ACHN (cell line): ENCODE results near the gene AP4E1.
"Not testable (repeated sequence)": the region's sequence is repeated elsewhere in the genome, so short reads cannot be mapped to it uniquely, and the experiment has no call there.

Experiments
- DNase-seq: peaks from one replicate; pipeline ENCODE4 v3.0.0-alpha.2; 2015
- in situ Hi-C: cut with HindIII; loops from 2 replicates; pipeline ENCODE4 v1.10.0; 2017; ENCODE audit warnings: low sequenced_read_pairs, low pct_ligation_motif_present, low pct_unique_long_range_greater_than_20kb

The AP4E1 gene

GRCh38 chr15:50886139-50886467 lies 22.4 kb upstream of the AP4E1 start:
- no peak for DNase-seq
- in situ Hi-C loops: no loop called here

GRCh38 chr15:50886611-50887345 lies 21.7 kb upstream of the AP4E1 start:
- in situ Hi-C loops: no loop called here

GRCh38 chr15:50888054-50888453 lies 20.4 kb upstream of the AP4E1 start:
- DNase-seq: no peak
- in situ Hi-C loops: no loop called here

More at GRCh38 chr15:50886611-50887345, 21.7 kb upstream of the AP4E1 start:
- DNase-seq: no peak

GRCh38 chr15:50889589-50889988 lies 18.9 kb upstream of the AP4E1 start:
- in situ Hi-C loops: no loop called here
- DNase-seq: no peak

- in situ Hi-C loops: no loop called here
These were observed 17.7 kb upstream of the AP4E1 start for GRCh38 chr15:50890751-50891150.

GRCh38 chr15:50891159-50891558 lies 17.3 kb upstream of the AP4E1 start:
- in situ Hi-C loops: no loop called here
- no peak for DNase-seq

More at GRCh38 chr15:50890751-50891150, 17.7 kb upstream of the AP4E1 start:
- no peak for DNase-seq

- DNase-seq: no peak
- in situ Hi-C loops: no loop called here
These were observed 14.5 kb upstream of the AP4E1 start for GRCh38 chr15:50893976-50894375.

GRCh38 chr15:50901390-50901789 lies 7.1 kb upstream of the AP4E1 start:
- DNase-seq, in situ Hi-C loops: not testable (repeated sequence)

- in situ Hi-C loops: no loop called here
- no peak for DNase-seq
These were observed 4.3 kb upstream of the AP4E1 start for GRCh38 chr15:50904211-50904610.

- in situ Hi-C loops: no loop called here
- DNase-seq: no peak
These were observed 3.4 kb upstream of the AP4E1 start for GRCh38 chr15:50905055-50905454.

- in situ Hi-C loops: no loop called here
- peak; percentile 38 for DNase-seq
These were observed 1.4 kb upstream of the AP4E1 start for GRCh38 chr15:50906954-50907600.

GRCh38 chr15:50907601-50908208 lies 778 bp upstream of the AP4E1 start:
- in situ Hi-C loops: no loop called here
- peak; percentile 39 for DNase-seq

GRCh38 chr15:50909010-50909317 lies 481 bp downstream of the AP4E1 start:
- no peak for DNase-seq
- in situ Hi-C loops: no loop called here

- in situ Hi-C loops: not testable (repeated sequence)
- DNase-seq: peak; percentile 24
These were observed 1.9 kb downstream of the AP4E1 start for GRCh38 chr15:50910426-50910795.

GRCh38 chr15:50911001-50911400 lies 2.5 kb downstream of the AP4E1 start:
- peak; percentile 2 for DNase-seq
- in situ Hi-C loops: no loop called here

- in situ Hi-C loops: no loop called here
- DNase-seq: no peak
These were observed 3.1 kb downstream of the AP4E1 start for GRCh38 chr15:50911621-50912020.

- DNase-seq: no peak
- in situ Hi-C loops: no loop called here
These were observed 7.9 kb downstream of the AP4E1 start for GRCh38 chr15:50916400-50916799.

GRCh38 chr15:50919359-50919758 lies 10.9 kb downstream of the AP4E1 start:
- in situ Hi-C loops, DNase-seq: not testable (repeated sequence)

GRCh38 chr15:50925281-50925680 lies 16.8 kb downstream of the AP4E1 start:
- no peak for DNase-seq
- in situ Hi-C loops: no loop called here

GRCh38 chr15:50929062-50929461 lies 20.6 kb downstream of the AP4E1 start:
- in situ Hi-C loops: no loop called here
- no peak for DNase-seq
